HG03039 (cell line): ENCODE measurements around the gene OPCML.

Experiments
- ATAC-seq: cut with Tn5 transposase; IDR thresholded peaks from one replicate; pipeline ENCODE4 v1.9.1; 2021; ENCODE audit warnings: mild to moderate bottlenecking, moderate library complexity; ENCODE audit not compliant: unreplicated experiment

The OPCML gene

GRCh38 chr11:133531971-133532651 is at the start of gene OPCML:
Gene OPCML (minus strand): TSS chr11:133532501.
- ATAC-seq, result no peak

DNA sequence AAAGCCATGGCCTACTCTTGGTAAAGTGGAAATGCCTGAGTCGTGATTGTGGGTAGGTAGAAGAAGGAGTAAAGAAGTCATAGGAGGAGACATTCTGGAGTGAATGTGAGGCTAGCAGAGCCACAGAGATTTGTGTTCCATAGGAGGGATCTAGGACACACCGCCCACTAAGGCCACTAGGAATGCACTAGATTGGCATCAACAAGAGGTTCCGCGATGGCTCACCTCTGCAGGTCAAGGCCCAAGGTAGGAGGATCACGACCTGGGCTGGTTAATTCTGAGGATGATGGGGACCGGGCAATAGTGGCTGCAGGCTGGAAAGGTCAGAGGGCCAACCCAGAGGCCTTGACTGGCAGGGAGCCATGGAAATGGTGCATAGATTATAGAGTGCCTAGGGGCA is 48.8 kb upstream of the OPCML start:
- no peak for ATAC-seq

GRCh38 chr11:133579165-133580031 is 47.1 kb upstream of the OPCML start:
- no peak for ATAC-seq

- no peak for ATAC-seq
These were observed 45.1 kb upstream of the OPCML start for GRCh38 chr11:133577403-133577802.

DNA sequence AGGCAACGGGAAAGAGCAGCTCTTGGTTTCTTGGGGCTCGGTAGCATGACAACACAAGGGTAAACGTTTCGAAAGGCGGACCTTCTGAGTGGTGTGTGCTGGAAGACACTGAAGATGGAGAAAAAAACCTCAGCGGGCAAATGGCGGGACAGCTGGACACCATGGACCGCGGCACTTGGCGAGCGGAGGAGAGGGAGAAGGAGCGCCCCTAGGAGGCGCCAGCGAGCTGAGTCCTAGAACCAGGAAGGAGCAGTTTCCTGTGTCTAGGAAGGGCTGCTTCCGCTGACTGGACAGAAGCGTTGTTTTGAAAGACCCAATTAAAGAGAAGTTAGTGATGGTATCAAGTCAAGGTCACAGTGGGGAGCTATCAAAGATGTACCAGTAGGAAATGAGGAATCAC is 44.0 kb upstream of the OPCML start:
- no peak for ATAC-seq

GRCh38 chr11:133573081-133573480 is 40.8 kb upstream of the OPCML start:
- ATAC-seq, result no peak

GRCh38 chr11:133570376-133570775 is 38.1 kb upstream of the OPCML start:
- no peak for ATAC-seq

DNA sequence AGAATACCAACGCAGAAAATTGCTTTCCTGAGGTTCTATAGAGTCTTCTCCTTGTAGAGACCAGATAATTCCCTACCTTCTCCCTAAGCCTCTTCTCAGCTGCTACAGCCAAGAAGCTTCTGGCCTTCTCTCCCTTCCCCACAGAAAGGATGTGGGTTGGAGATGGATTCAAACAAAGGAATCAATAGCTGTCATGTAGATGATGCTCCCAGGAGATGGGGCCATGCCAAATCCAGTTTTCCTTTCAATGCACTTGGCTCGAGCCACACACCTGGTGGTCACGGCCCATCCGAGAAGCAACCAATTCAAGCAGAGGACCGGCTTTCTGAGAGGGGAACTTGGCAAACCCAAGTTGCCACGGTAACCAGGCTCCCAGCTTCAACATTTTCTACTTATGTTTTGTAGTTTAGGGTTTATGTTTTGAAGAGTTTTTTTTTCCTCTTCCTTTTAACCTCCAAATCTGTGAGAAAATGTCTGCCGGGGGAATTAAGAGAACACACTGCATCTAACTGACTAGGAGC is 31.3 kb upstream of the OPCML start:
- no peak for ATAC-seq

- ATAC-seq, result no peak
These were observed 28.2 kb upstream of the OPCML start for GRCh38 chr11:133560472-133560855.

- ATAC-seq, result no peak
These were observed 27.7 kb upstream of the OPCML start for GRCh38 chr11:133559833-133560471.

DNA sequence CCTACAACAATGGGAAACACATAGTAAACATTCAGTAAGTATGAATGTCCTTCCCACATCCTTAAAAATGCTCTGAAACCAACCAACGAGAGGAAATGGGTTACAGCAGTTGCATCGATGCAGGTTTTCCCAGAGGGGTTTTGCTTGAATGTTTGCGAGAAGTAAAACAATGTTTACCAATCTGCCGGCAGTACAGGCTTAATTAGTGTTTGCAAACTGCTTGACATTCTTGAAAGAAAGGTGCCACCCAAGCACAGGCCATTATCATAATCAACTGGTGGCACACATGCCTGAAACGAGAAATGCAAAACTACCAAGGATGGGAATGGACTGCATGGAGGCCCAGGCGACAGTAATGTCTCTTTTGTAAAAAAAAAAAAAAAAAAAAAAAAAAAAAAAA is 27.1 kb upstream of the OPCML start:
- ATAC-seq, result no peak

- ATAC-seq, result no peak
These were observed 22.7 kb upstream of the OPCML start for GRCh38 chr11:133555034-133555433.

- no peak for ATAC-seq
These were observed 21.8 kb upstream of the OPCML start for GRCh38 chr11:133553885-133554740.

DNA sequence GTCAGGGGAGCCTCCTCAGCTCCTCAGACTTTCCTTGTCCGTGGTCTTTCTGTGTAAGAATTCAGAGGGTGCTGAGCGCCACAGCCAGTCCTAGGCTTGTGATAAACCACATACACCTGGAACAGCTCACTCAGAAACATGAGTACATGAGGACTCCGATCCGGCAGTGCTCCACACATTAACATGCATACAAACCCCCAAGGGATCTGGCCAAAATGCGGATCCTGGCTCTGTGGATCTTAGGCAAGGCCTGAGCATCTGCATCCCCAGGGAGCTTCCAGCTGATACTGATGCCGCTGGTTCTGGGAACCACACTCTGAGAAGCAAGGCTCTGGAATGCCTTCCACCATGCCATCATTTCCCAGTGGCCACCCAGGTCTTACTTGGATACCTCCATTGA is 20.6 kb upstream of the OPCML start:
- no peak for ATAC-seq

DNA sequence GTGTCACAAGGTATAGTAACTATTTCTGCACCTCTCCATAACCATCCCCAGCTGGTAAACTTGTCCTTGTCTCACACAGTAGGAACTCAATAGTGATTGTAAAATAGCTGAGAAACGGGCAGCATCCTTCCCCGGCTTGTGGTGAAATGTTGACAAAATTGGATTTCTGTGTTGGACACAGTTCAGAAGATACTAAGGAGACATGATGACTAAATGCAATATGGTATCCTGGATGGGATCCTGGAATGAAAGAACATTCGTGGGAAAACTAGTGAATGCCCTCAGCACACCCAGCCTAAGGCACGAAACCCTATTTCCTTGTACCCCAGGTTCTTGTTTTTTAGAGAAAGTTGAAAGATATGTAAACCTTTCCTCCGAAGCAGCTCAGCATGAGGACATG is 18.8 kb upstream of the OPCML start:
- ATAC-seq, result no peak

DNA sequence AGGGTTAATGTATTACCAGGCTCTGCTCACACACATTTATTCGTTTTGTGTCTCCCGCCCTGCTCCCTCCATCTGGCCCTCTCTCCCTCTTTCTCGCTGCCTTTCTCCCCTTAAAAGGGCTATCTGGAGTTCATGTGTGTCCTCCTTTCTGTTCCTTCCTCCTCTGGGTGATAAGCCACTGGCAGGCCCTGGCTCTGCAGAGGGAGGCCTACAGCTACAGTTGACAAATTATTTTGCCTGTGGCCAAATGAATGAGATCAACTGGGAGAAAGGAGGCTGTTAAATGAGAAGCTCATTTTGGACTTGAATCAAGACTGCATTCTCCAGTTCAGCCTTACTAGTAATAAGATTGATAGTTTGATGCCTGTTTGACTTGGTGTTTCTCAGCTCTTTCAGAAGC is 17.5 kb upstream of the OPCML start:
- ATAC-seq, result no peak

GRCh38 chr11:133548641-133549040 is 16.3 kb upstream of the OPCML start:
- no peak for ATAC-seq

- no peak for ATAC-seq
These were observed 15.7 kb upstream of the OPCML start for GRCh38 chr11:133547808-133548494.

DNA sequence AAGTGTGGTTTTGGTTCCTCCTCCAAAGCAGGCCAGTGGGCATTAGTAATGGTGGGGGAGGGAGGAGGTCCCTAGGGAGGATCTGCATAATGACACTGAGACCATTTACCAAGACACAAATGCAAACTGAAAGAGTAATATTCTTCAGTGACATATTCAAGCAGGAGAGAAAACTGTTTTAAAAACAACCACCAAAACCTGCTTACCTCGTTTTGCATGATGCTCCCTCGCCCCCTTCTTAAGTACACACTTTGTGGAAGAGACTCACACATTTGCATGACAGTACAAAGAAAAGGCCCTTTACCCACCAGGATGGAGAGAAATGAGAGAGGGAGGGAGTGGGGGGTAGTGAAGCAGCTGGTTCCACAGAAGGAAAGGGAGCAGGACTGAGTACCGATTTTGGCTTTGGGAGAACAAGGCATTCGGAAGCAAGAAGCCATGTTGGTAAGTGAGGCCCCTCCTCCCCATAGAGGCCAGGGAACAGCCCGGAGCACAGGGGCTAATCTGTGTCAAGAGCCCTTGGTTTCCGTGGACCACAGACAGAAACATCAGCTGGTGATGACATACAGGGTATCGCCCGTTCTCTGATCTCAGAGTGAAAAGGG is 13.0 kb upstream of the OPCML start:
- ATAC-seq, result no peak

GRCh38 chr11:133541720-133542095 is 9.4 kb upstream of the OPCML start:
- ATAC-seq, result no peak
